ENCODE measurements around the gene CAP2.
"Not testable (repeated sequence)": the region's sequence is repeated elsewhere in the genome, so short reads cannot be mapped to it uniquely, and the experiment has no call there.

DNA sequence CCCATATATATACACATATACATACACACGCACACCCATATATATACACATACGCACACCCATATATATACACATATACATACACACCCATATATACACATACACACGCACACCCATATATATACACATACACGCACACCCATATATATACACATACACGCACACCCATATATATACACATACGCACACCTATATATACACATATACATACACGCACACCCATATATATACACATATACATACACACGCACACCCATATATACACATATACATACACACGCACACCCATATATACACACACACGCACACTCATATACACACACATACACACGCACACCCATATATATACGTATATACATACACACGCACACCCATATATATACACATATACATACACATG is 193.2 kb downstream of the CAP2 start:
- TF ChIP-seq POLR2A (IDR thresholded peaks at IDR 0.05): not testable (repeated sequence)
- TF ChIP-seq, protein P1, sequence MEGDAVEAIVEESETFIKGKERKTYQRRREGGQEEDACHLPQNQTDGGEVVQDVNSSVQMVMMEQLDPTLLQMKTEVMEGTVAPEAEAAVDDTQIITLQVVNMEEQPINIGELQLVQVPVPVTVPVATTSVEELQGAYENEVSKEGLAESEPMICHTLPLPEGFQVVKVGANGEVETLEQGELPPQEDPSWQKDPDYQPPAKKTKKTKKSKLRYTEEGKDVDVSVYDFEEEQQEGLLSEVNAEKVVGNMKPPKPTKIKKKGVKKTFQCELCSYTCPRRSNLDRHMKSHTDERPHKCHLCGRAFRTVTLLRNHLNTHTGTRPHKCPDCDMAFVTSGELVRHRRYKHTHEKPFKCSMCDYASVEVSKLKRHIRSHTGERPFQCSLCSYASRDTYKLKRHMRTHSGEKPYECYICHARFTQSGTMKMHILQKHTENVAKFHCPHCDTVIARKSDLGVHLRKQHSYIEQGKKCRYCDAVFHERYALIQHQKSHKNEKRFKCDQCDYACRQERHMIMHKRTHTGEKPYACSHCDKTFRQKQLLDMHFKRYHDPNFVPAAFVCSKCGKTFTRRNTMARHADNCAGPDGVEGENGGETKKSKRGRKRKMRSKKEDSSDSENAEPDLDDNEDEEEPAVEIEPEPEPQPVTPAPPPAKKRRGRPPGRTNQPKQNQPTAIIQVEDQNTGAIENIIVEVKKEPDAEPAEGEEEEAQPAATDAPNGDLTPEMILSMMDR (IDR thresholded peaks at IDR 0.05 in 8 of 11, conservative IDR thresholded peaks at IDR 0.05 in 3 of 11): not testable (repeated sequence)
